GM12872 (cell line): ENCODE measurements around the gene ATG7.

ENCODE experiments used
- CTCF ChIP-seq: IDR thresholded peaks from 3 replicates; pipeline ENCODE4 v1.5.1; 2011; ENCODE audit warnings: low read depth, mild to moderate bottlenecking, low read length, moderate library complexity; ENCODE audit not compliant: insufficient read depth

ATG7 gene

GRCh38 chr3:11536132-11536935 is 264.1 kb downstream of the ATG7 start:
- no peak for TF ChIP-seq CTCF

- no peak for TF ChIP-seq CTCF
These were observed 264.9 kb downstream of the ATG7 start for GRCh38 chr3:11536936-11537612.

- TF ChIP-seq CTCF, result no peak
These were observed 266.4 kb downstream of the ATG7 start for GRCh38 chr3:11538581-11538980.

- TF ChIP-seq CTCF, result no peak
These were observed 267.0 kb downstream of the ATG7 start for GRCh38 chr3:11539218-11539617.

- no peak for TF ChIP-seq CTCF
These were observed 267.5 kb downstream of the ATG7 start for GRCh38 chr3:11539677-11540076.

GRCh38 chr3:11541321-11542303 is 269.4 kb downstream of the ATG7 start:
- TF ChIP-seq CTCF, result no peak

- no peak for TF ChIP-seq CTCF
These were observed 270.4 kb downstream of the ATG7 start for GRCh38 chr3:11542551-11542950.
